Measurements from ENCODE around the gene COL1A2. TPM values are rescaled to one million over a fixed set of nuclear protein-coding genes. Genes with fewer than 3 reads are reported as not detected.

COL1A2 gene
- total RNA-seq, 1 donor from 2014 or later: 170 TPM

- intact Hi-C loops (cut with DNase I): no loop called here
- no peak for DNase-seq (ENCODE audit: low spot score)
Measured at GRCh38 chr7:94429153-94429552, 34.5 kb downstream of the COL1A2 start.

GRCh38 chr7:94431176-94431575, 36.5 kb downstream of the COL1A2 start:
- intact Hi-C loops (cut with DNase I): no loop called here
- DNase-seq (ENCODE audit: low spot score): no peak

- intact Hi-C loops (cut with DNase I): no loop called here
- no peak for DNase-seq (ENCODE audit: low spot score)
Measured at GRCh38 chr7:94431619-94432280, 37.1 kb downstream of the COL1A2 start.

GRCh38 chr7:94432281-94432670, 37.6 kb downstream of the COL1A2 start:
- DNase-seq (ENCODE audit: low spot score): no peak
- intact Hi-C loops (cut with DNase I): no loop called here

GRCh38 chr7:94432817-94433216, 38.1 kb downstream of the COL1A2 start:
- DNase-seq (ENCODE audit: low spot score): no peak
- intact Hi-C loops (cut with DNase I): no loop called here

- no peak for DNase-seq (ENCODE audit: low spot score)
- intact Hi-C loops (cut with DNase I): no loop called here
Measured at GRCh38 chr7:94433224-94433623, 38.5 kb downstream of the COL1A2 start.

GRCh38 chr7:94434042-94434441, 39.3 kb downstream of the COL1A2 start:
- intact Hi-C loops (cut with DNase I): no loop called here

GRCh38 chr7:94436018-94436604, 41.4 kb downstream of the COL1A2 start:
- intact Hi-C loops (cut with DNase I): loop anchor here (5.0 kb wide), 1 partner anchor 149 kb away; no protein-coding TSS in a partner anchor
- DNase-seq (ENCODE audit: low spot score): no peak

More at GRCh38 chr7:94434042-94434441, 39.3 kb downstream of the COL1A2 start:
- DNase-seq (ENCODE audit: low spot score): no peak

- intact Hi-C loops (cut with DNase I): loop anchor here (5.0 kb wide), 1 partner anchor 149 kb away; no protein-coding TSS in a partner anchor
- no peak for DNase-seq (ENCODE audit: low spot score)
Measured at GRCh38 chr7:94436700-94437099, 42.0 kb downstream of the COL1A2 start.

- no peak for DNase-seq (ENCODE audit: low spot score)
Measured at GRCh38 chr7:94439893-94440381, 45.2 kb downstream of the COL1A2 start.

GRCh38 chr7:94440451-94441039, 45.9 kb downstream of the COL1A2 start:
- no peak for DNase-seq (ENCODE audit: low spot score)
- intact Hi-C loops (cut with DNase I): loop anchor here (10.0 kb wide), 2 partner anchors 464 to 804 kb away; partner anchors contain the start of gene PPP1R9A

More at GRCh38 chr7:94439893-94440381, 45.2 kb downstream of the COL1A2 start:
- intact Hi-C loops (cut with DNase I): loop anchor here (5.0 to 10.0 kb wide), 3 partner anchors 153 to 805 kb away; partner anchors contain the start of gene PPP1R9A

GRCh38 chr7:94441138-94441537, 46.4 kb downstream of the COL1A2 start:
- no peak for DNase-seq (ENCODE audit: low spot score)
- intact Hi-C loops (cut with DNase I): loop anchor here (10.0 kb wide), 2 partner anchors 464 to 804 kb away; partner anchors contain the start of gene PPP1R9A

- DNase-seq (ENCODE audit: low spot score): no peak
- intact Hi-C loops (cut with DNase I): loop anchor here (10.0 kb wide), 2 partner anchors 462 to 802 kb away; partner anchors contain the start of gene PPP1R9A
Measured at GRCh38 chr7:94442639-94443038, 47.9 kb downstream of the COL1A2 start.

GRCh38 chr7:94444813-94445212, 50.1 kb downstream of the COL1A2 start:
- intact Hi-C loops (cut with DNase I): loop anchor here (5.0 to 10.0 kb wide), 4 partner anchors 460 to 1032 kb away; partner anchors contain the start of gene PPP1R9A
- no peak for DNase-seq (ENCODE audit: low spot score)

- intact Hi-C loops (cut with DNase I): loop anchor here (5.0 to 10.0 kb wide), 4 partner anchors 459 to 1032 kb away; partner anchors contain the start of gene PPP1R9A
- DNase-seq (ENCODE audit: low spot score): no peak
Measured at GRCh38 chr7:94445696-94446194, 51.0 kb downstream of the COL1A2 start.

- intact Hi-C loops (cut with DNase I): loop anchor here (5.0 to 10.0 kb wide), 4 partner anchors 458 to 1031 kb away; partner anchors contain the start of gene PPP1R9A
- no peak for DNase-seq (ENCODE audit: low spot score)
Measured at GRCh38 chr7:94446308-94446707, 51.6 kb downstream of the COL1A2 start.

GRCh38 chr7:94449151-94449725, 54.5 kb downstream of the COL1A2 start:
- no peak for DNase-seq (ENCODE audit: low spot score)
- intact Hi-C loops (cut with DNase I): loop anchor here (5.0 to 10.0 kb wide), 4 partner anchors 456 to 1028 kb away; partner anchors contain the start of gene PPP1R9A

- intact Hi-C loops (cut with DNase I): loop anchor here (5.0 kb wide), 1 partner anchor 207 kb away; the partner anchor contains the start of gene SGCE
- DNase-seq (ENCODE audit: low spot score): no peak
Measured at GRCh38 chr7:94450044-94450697, 55.5 kb downstream of the COL1A2 start.

- intact Hi-C loops (cut with DNase I): loop anchor here (5.0 kb wide), 1 partner anchor 206 kb away; the partner anchor contains the start of gene SGCE
- no peak for DNase-seq (ENCODE audit: low spot score)
Measured at GRCh38 chr7:94451187-94451586, 56.5 kb downstream of the COL1A2 start.
